PC-3 (cell line): Measurements from ENCODE around the gene RERE. TPM values are rescaled to one million over a fixed set of nuclear protein-coding genes. Genes with fewer than 3 reads are reported as not detected.

Source experiments
- ATAC-seq: fragments of 200-7000 bp; cut with Tn5 transposase; 2 replicates; pipeline ENCODE4 v1.9.1; 2020; ENCODE audit warnings: mild to moderate bottlenecking, moderate library complexity
- BruUV-seq: library from RNA; stranded (reverse); fragments of 400-500 nt; replicated peaks from 2 replicates; lab custom pipeline; 2021; lab: Mats Ljungman, UMichigan
- CTCF ChIA-PET: fragments of 300-600 bp; sonication (Branson Sonifier 250); formaldehyde crosslinking; loops from one replicate; lab custom pipeline; 2022; ENCODE audit warnings: antibody characterized with exemption; lab: Charles Lee
- POLR2A ChIA-PET: fragments of 300-600 bp; sonication (Branson Sonifier 250); formaldehyde crosslinking; loops from one replicate; lab custom pipeline; 2022; ENCODE audit warnings: antibody characterized with exemption; ENCODE audit not compliant: unreplicated experiment; lab: Charles Lee
- DNase-seq: peaks from one replicate; pipeline ENCODE4 v3.0.0-alpha.2; 2015
- H2AFZ ChIP-seq: fragments of 300-600 bp; sonication (generic); 2 replicates; pipeline ENCODE4 v1.6.0; 2016; ENCODE audit warnings: antibody characterized with exemption, low read length
- H3F3A ChIP-seq: fragments of 300-600 bp; sonication (generic); one replicate; pipeline ENCODE4 v1.6.0; 2017; ENCODE audit warnings: antibody characterized with exemption, low read length, control low read depth, mild to moderate bottlenecking; ENCODE audit not compliant: unreplicated experiment
- H3K27ac ChIP-seq: fragments of 300-600 bp; sonication (generic); 2 replicates; pipeline ENCODE4 v1.5.1; 2016; ENCODE audit warnings: mild to moderate bottlenecking, low read length
- H3K27me3 ChIP-seq: fragments of 300-600 bp; sonication (generic); 2 replicates; pipeline ENCODE4 v1.6.1; 2016; ENCODE audit warnings: low read length, mixed read lengths
- H3K36me3 ChIP-seq: fragments of 300-600 bp; sonication (generic); 2 replicates; pipeline ENCODE4 v1.6.1; 2016; ENCODE audit warnings: low read depth, mixed run types, low read length, mixed read lengths
- H3K4me1 ChIP-seq: fragments of 300-600 bp; sonication (generic); 2 replicates; pipeline ENCODE4 v1.5.1; 2016; ENCODE audit warnings: low read length; ENCODE audit not compliant: insufficient read depth
- H3K4me2 ChIP-seq: fragments of 300-600 bp; sonication (generic); 2 replicates; pipeline ENCODE4 v1.6.0; 2016; ENCODE audit warnings: low read length
- H3K4me3 ChIP-seq: fragments of 300-600 bp; sonication (generic); 2 replicates; pipeline ENCODE4 v1.5.1; 2016; ENCODE audit warnings: mild to moderate bottlenecking, low read length, mixed read lengths
- H3K79me2 ChIP-seq: fragments of 300-600 bp; sonication (generic); 2 replicates; pipeline ENCODE4 v1.6.1; 2017; ENCODE audit warnings: low read length, mixed read lengths
- H3K9ac ChIP-seq: fragments of 300-600 bp; sonication (generic); 2 replicates; pipeline ENCODE4 v1.6.0; 2016; ENCODE audit warnings: mild to moderate bottlenecking, low read length
- H3K9me2 ChIP-seq: fragments of 300-600 bp; sonication (generic); replicated peaks from 2 replicates; pipeline ENCODE4 v1.6.1; 2016; ENCODE audit warnings: mixed run types, low read length, mixed read lengths
- H3K9me3 ChIP-seq: fragments of 300-600 bp; sonication (generic); 2 replicates; pipeline ENCODE4 v1.6.1; 2016; ENCODE audit warnings: low read length, mixed read lengths
- H4K20me1 ChIP-seq: fragments of 300-600 bp; sonication (generic); 2 replicates; pipeline ENCODE4 v1.6.1; 2016; ENCODE audit warnings: low read length, mixed read lengths
- CTCF ChIP-seq: fragments of 300-600 bp; sonication (generic); conservative IDR thresholded peaks from 2 replicates; pipeline ENCODE4 v1.5.1; 2017; ENCODE audit warnings: antibody characterized with exemption, low read depth, mild to moderate bottlenecking, low read length
- EZH2 ChIP-seq: fragments of 300-600 bp; sonication (generic); IDR thresholded peaks from one replicate; pipeline ENCODE4 v1.6.1; 2017; ENCODE audit warnings: antibody characterized with exemption, mild to moderate bottlenecking, low read length; ENCODE audit not compliant: unreplicated experiment
- EZH2phosphoT487 ChIP-seq: fragments of 300-600 bp; sonication (generic); IDR thresholded peaks from 2 replicates; pipeline ENCODE4 v1.6.1; 2018; ENCODE audit warnings: mild to moderate bottlenecking, antibody characterized with exemption, low read length, borderline replicate concordance
- intact Hi-C: fragments of 100-400 bp; cut with micrococcal nuclease; formaldehyde crosslinking; loops from 2 replicates; pipeline ENCODE4 v1.9.0; 2023
- total RNA-seq: library from RNA; depleted of rRNA; stranded (reverse); fragments of >200 nt; gene quantifications from 2 replicates; pipeline ENCODE4 v1.2.3, GENCODE V29; 2014

RERE gene
- total RNA-seq, 1 experiment from 2014 or later: 24.2 TPM

GRCh38 chr1:8412183-8412831 lies 405.1 kb downstream of the RERE start:
- Histone ChIP-seq H3F3A (no peaks in the 10 kb centered on the region), H3K4me2 (peak overlapping the region; percentile 34), H3K9me3 (no peaks in the 10 kb centered on the region), H2AFZ (no peak overlapping the region), H3K4me1 (peaks cover 58% of the 10 kb centered on the region), H3K79me2 (peaks cover 67% of the 10 kb centered on the region), H3K27me3 (no peaks in the 10 kb centered on the region), H3K36me3 (peaks cover 23% of the 10 kb centered on the region), H3K27ac (peak overlapping the region; percentile 81), H4K20me1 (no peaks in the 10 kb centered on the region), H3K9me2 (no peaks in the 10 kb centered on the region), H3K4me3 (no peak overlapping the region), H3K9ac (peak overlapping the region; percentile 39)
- ATAC-seq: peak; percentile 61
- CTCF ChIA-PET: interaction anchor here (0.6 kb wide), 1 partner anchor 77 kb away, joined by 3 read pairs; no protein-coding TSS in a partner anchor
- peak; percentile 72 for DNase-seq
- intact Hi-C loops: loop anchor here (1.0 kb wide), 1 partner anchor 15 kb away; no protein-coding TSS in a partner anchor
- TF ChIP-seq EZH2phosphoT487 (no peak), CTCF (0 out of 2 replicates have a peak, but pooled peaks have one; percentile 18)
- POLR2A ChIA-PET: no interaction called here
- no TSS peak for BruUV-seq

- peak overlapping the region; percentile 81 for H3K27ac ChIP-seq
- no peak for DNase-seq
- peaks cover 20% of the 10 kb centered on the region for H3K36me3 ChIP-seq
- ChIA-PET POLR2A (no interaction called here), CTCF (no interaction called here)
- no peak for TF ChIP-seq CTCF
- TF ChIP-seq EZH2phosphoT487: no peak
- no peak for TF ChIP-seq EZH2
- H2AFZ ChIP-seq: no peak overlapping the region
- H3K79me2 ChIP-seq: peaks cover 69% of the 10 kb centered on the region
- H3K9ac ChIP-seq: peak overlapping the region; percentile 39
- no peaks in the 10 kb centered on the region for H4K20me1 ChIP-seq
- intact Hi-C loops: loop anchor here (1.0 kb wide), 1 partner anchor 14 kb away; no protein-coding TSS in a partner anchor
- H3K4me3 ChIP-seq: no peak overlapping the region
- no peak for ATAC-seq
- no TSS peak for BruUV-seq
- no peaks in the 10 kb centered on the region for H3K9me3 ChIP-seq
- H3K27me3 ChIP-seq: no peaks in the 10 kb centered on the region
- no peaks in the 10 kb centered on the region for H3F3A ChIP-seq
- no peaks in the 10 kb centered on the region for H3K9me2 ChIP-seq
- H3K4me2 ChIP-seq: peak overlapping the region; percentile 34
- peaks cover 58% of the 10 kb centered on the region for H3K4me1 ChIP-seq
Measured at GRCh38 chr1:8411803-8412182, 405.6 kb downstream of the RERE start.

- TF ChIP-seq EZH2phosphoT487 (no peak), EZH2 (no peak)
- no peaks in the 10 kb centered on the region for H3K27me3 ChIP-seq
- no peak overlapping the region for H2AFZ ChIP-seq
- no peak overlapping the region for H3K4me2 ChIP-seq
- H3K36me3 ChIP-seq: peaks cover 18% of the 10 kb centered on the region
- BruUV-seq: no TSS peak
- CTCF ChIA-PET: no interaction called here
- no peaks in the 10 kb centered on the region for H3K9me2 ChIP-seq
- ATAC-seq (no peak), DNase-seq (no peak)
- peaks cover 53% of the 10 kb centered on the region for H3K4me1 ChIP-seq
- no peaks in the 10 kb centered on the region for H4K20me1 ChIP-seq
- H3F3A ChIP-seq: no peaks in the 10 kb centered on the region
- no peak overlapping the region for H3K4me3 ChIP-seq
- H3K79me2 ChIP-seq: peaks cover 75% of the 10 kb centered on the region
- no peak overlapping the region for H3K27ac ChIP-seq
- no peaks in the 10 kb centered on the region for H3K9me3 ChIP-seq
- H3K9ac ChIP-seq: no peak overlapping the region
- intact Hi-C loops: no loop called here
- POLR2A ChIA-PET: no interaction called here
Measured at GRCh38 chr1:8410791-8411190, 406.6 kb downstream of the RERE start.
